GM23338 (cell line): Measurements from ENCODE around the gene SPCS1. TPM values are rescaled to one million over a fixed set of nuclear protein-coding genes. Genes with fewer than 3 reads are reported as not detected.

Experiments used
- ATAC-seq: fragments of 200-7000 bp; cut with Tn5 transposase; 3 replicates; pipeline ENCODE4 v1.9.1; 2020
- DNase-seq: peaks from one replicate; pipeline ENCODE4 v3.0.0-alpha.2; 2015; ENCODE audit warnings: low spot score
- H2AFZ ChIP-seq: fragments of 200-600 bp; sonication (generic); 2 replicates; pipeline ENCODE4 v1.8.0; 2016; ENCODE audit warnings: antibody characterized with exemption, mild to moderate bottlenecking, moderate library complexity
- H3F3A ChIP-seq: fragments of 200-600 bp; sonication (generic); replicated peaks from 2 replicates; pipeline ENCODE4 v1.8.0; 2017; ENCODE audit warnings: antibody characterized with exemption, mixed run types, low read depth
- H3K27ac ChIP-seq: fragments of 200-600 bp; sonication (generic); 2 replicates; pipeline ENCODE4 v1.6.1; 2016; ENCODE audit warnings: low read depth
- H3K27me3 ChIP-seq: fragments of 200-600 bp; sonication (generic); 2 replicates; pipeline ENCODE4 v1.8.0; 2016; ENCODE audit warnings: mild to moderate bottlenecking, mixed run types, moderate library complexity; ENCODE audit not compliant: insufficient read depth
- H3K36me3 ChIP-seq: fragments of 200-600 bp; sonication (generic); 2 replicates; pipeline ENCODE4 v1.8.0; 2016; ENCODE audit warnings: mild to moderate bottlenecking; ENCODE audit not compliant: insufficient read depth
- H3K4me1 ChIP-seq: fragments of 200-600 bp; sonication (generic); 2 replicates; pipeline ENCODE4 v1.8.0; 2016; ENCODE audit warnings: mild to moderate bottlenecking, moderate library complexity; ENCODE audit not compliant: insufficient read depth
- H3K4me2 ChIP-seq: fragments of 200-600 bp; sonication (generic); 2 replicates; pipeline ENCODE4 v1.7.1; 2017; ENCODE audit warnings: mixed run types
- H3K4me3 ChIP-seq: fragments of 200-600 bp; sonication (generic); 2 replicates; pipeline ENCODE4 v1.6.1; 2016; ENCODE audit warnings: mixed run types
- H3K79me2 ChIP-seq: fragments of 200-600 bp; sonication (generic); replicated peaks from 2 replicates; pipeline ENCODE4 v1.8.0; 2017; ENCODE audit warnings: mild to moderate bottlenecking; ENCODE audit not compliant: insufficient read depth
- H3K9me2 ChIP-seq: fragments of 200-600 bp; sonication (generic); 2 replicates; pipeline ENCODE4 v1.8.0; 2017; ENCODE audit not compliant: insufficient read depth
- H4K20me1 ChIP-seq: fragments of 200-600 bp; sonication (generic); replicated peaks from 2 replicates; pipeline ENCODE4 v1.8.0; 2017; ENCODE audit warnings: mild to moderate bottlenecking; ENCODE audit not compliant: insufficient read depth
- H3K27ac Mint-ChIP-seq: 2 replicates; pipeline ENCODE4 v1.8.0; 2020; ENCODE audit warnings: inconsistent platforms, mild to moderate bottlenecking, moderate library complexity, mixed read lengths
- H3K27me3 Mint-ChIP-seq: 3 replicates; pipeline ENCODE4 v1.8.0; 2022; ENCODE audit warnings: low read depth, mild to moderate bottlenecking, moderate library complexity, mixed read lengths, inconsistent platforms; ENCODE audit not compliant: insufficient read depth, poor library complexity
- H3K36me3 Mint-ChIP-seq: 3 replicates; pipeline ENCODE4 v1.8.0; 2021; ENCODE audit warnings: low read depth, mild to moderate bottlenecking, inconsistent platforms, moderate library complexity, mixed read lengths
- H3K4me1 Mint-ChIP-seq: 3 replicates; pipeline ENCODE4 v1.8.0; 2020; ENCODE audit warnings: mild to moderate bottlenecking, inconsistent platforms, mixed read lengths
- H3K4me3 Mint-ChIP-seq: 3 replicates; pipeline ENCODE4 v1.8.0; 2021; ENCODE audit warnings: moderate library complexity, mild to moderate bottlenecking, inconsistent platforms, mixed read lengths
- H3K9me3 Mint-ChIP-seq: 3 replicates; pipeline ENCODE4 v1.8.0; 2020; ENCODE audit warnings: moderate library complexity, mild to moderate bottlenecking, inconsistent platforms, mixed read lengths
- CREB1 ChIP-seq: fragments of 250-450 bp; sonication (Bioruptor Pico); IDR thresholded peaks from 2 replicates; pipeline ENCODE4 v1.5.0; 2020; ENCODE audit warnings: low read depth, mild to moderate bottlenecking, moderate library complexity
- CTCF ChIP-seq, 2 experiments: fragments of 200-600 bp in 1 of 2; sonication (generic) in 1 of 2; conservative IDR thresholded peaks; 2 replicates each; pipeline versions ENCODE4 v1.5.1 to v1.6.1; 2016 to 2017; ENCODE audit warnings: antibody characterized with exemption in 2 of 2, low read depth in 2 of 2, mild to moderate bottlenecking in 2 of 2, moderate library complexity in 1 of 2
- ETS1 ChIP-seq: IDR thresholded peaks from 2 replicates; pipeline ENCODE4 v1.6.1; 2016; ENCODE audit warnings: antibody characterized with exemption
- EZH2 ChIP-seq: fragments of 200-600 bp; sonication (generic); IDR thresholded peaks from one replicate; pipeline ENCODE4 v1.8.0; 2017; ENCODE audit warnings: antibody characterized with exemption, mild to moderate bottlenecking, low read depth; ENCODE audit not compliant: unreplicated experiment
- EZH2phosphoT487 ChIP-seq: fragments of 200-600 bp; sonication (generic); IDR thresholded peaks from one replicate; pipeline ENCODE4 v1.8.1; 2018; ENCODE audit warnings: antibody characterized with exemption; ENCODE audit not compliant: unreplicated experiment
- JUNB ChIP-seq: IDR thresholded peaks from one replicate; pipeline ENCODE4 v1.6.1; 2016; ENCODE audit warnings: antibody characterized with exemption; ENCODE audit not compliant: unreplicated experiment
- NANOG ChIP-seq: IDR thresholded peaks from 2 replicates; pipeline ENCODE4 v1.6.1; 2016; ENCODE audit warnings: antibody characterized with exemption, borderline replicate concordance
- POLR2AphosphoS5 ChIP-seq: IDR thresholded peaks from 2 replicates; pipeline ENCODE4 v1.6.1; 2016; ENCODE audit warnings: antibody characterized with exemption, low read depth
- REST ChIP-seq: IDR thresholded peaks from one replicate; pipeline ENCODE4 v1.6.1; 2018; ENCODE audit warnings: antibody characterized with exemption; ENCODE audit not compliant: unreplicated experiment
- STAT1 ChIP-seq: IDR thresholded peaks from one replicate; pipeline ENCODE4 v1.6.1; 2016; ENCODE audit warnings: antibody characterized with exemption; ENCODE audit not compliant: unreplicated experiment
- ZNF114 ChIP-seq: fragments of 250-450 bp; sonication (Bioruptor Pico); IDR thresholded peaks from 2 replicates; pipeline ENCODE4 v1.5.0; 2020; ENCODE audit warnings: mild to moderate bottlenecking, moderate library complexity
- ZNF331 ChIP-seq: fragments of 250-450 bp; sonication (Bioruptor Pico); IDR thresholded peaks from 2 replicates; pipeline ENCODE4 v1.5.0; 2020; ENCODE audit warnings: low read depth, mild to moderate bottlenecking, moderate library complexity
- ZNF462 ChIP-seq: fragments of 250-450 bp; sonication (Bioruptor Pico); IDR thresholded peaks from 2 replicates; pipeline ENCODE4 v1.5.0; 2020; ENCODE audit warnings: mild to moderate bottlenecking, moderate library complexity
- polyA plus RNA-seq: library from polyadenylated mRNA; unstranded; fragments of >200 nt; fragmentation: Nextera tagmentation; extraction: Ambion mirVana; gene quantifications from 2 replicates; pipeline ENCODE4 v1.2.1, GENCODE V29; 2016
- total RNA-seq: library from RNA; depleted of rRNA; stranded (reverse); fragments of >200 nt; shearing (Covaris generic); gene quantifications from 2 replicates; pipeline ENCODE4 v1.2.3, GENCODE V29; 2014

The SPCS1 gene
- total and polyA plus RNA-seq, 2 experiments from 2014 or later, result 165 to 288 TPM

GRCh38 chr3:52670621-52671521 is 35.0 kb upstream of the SPCS1 start:
- H3K27ac ChIP-seq, result 0 out of 2 replicates have a peak overlapping the region, but pooled peaks have one; percentile 29
- H3K36me3 ChIP-seq, result peaks cover 12% of the 10 kb centered on the region

More at GRCh38 chr3:52670621-52671521, 35.0 kb upstream of the SPCS1 start:
- H3K9me2 ChIP-seq, result no peaks in the 10 kb centered on the region
- ATAC-seq, result peak; percentile 39; the same call in 2 of the 3 replicates
- no peaks in the 10 kb centered on the region for H3K27me3 Mint-ChIP-seq
- TF ChIP-seq ZNF462 (CRISPR knock-in tag) (no peak), NANOG (no peak), CREB1 (no peak), ZNF114 (CRISPR knock-in tag) (no peak), STAT1 (no peak), CTCF (conservative IDR thresholded peaks at IDR 0.05; ENCODE audit: low read depth in 2 of 2) (no peak), POLR2AphosphoS5 (no peak), ZNF331 (CRISPR knock-in tag) (no peak), REST (no peak), ETS1 (no peak), JUNB (no peak), EZH2phosphoT487 (no peak), EZH2 (no peak)
- H3K4me3 ChIP-seq, result no peak overlapping the region
- H3K27ac Mint-ChIP-seq, result peak overlapping the region; percentile 72; the same call in 1 of the 2 replicates
- no peaks in the 10 kb centered on the region for H3K9me3 Mint-ChIP-seq
- H3K4me3 Mint-ChIP-seq, result no peak overlapping the region
- no peak for DNase-seq
- H4K20me1 ChIP-seq, result peaks cover 13% of the 10 kb centered on the region
- peaks cover 23% of the 10 kb centered on the region for H3K79me2 ChIP-seq
- no peak overlapping the region for H2AFZ ChIP-seq
- H3K4me1 Mint-ChIP-seq, result peaks cover 3% of the 10 kb centered on the region; the same call in 2 of the 3 replicates
- no peaks in the 10 kb centered on the region for H3K27me3 ChIP-seq
- H3F3A ChIP-seq, result 0 out of 2 replicates have a peak, but pooled peaks cover 5% of the 10 kb centered on the region
- H3K36me3 Mint-ChIP-seq, result peaks cover 33% of the 10 kb centered on the region
- peaks cover 13% of the 10 kb centered on the region; the same call in 1 of the 2 replicates for H3K4me1 ChIP-seq
- no peak overlapping the region for H3K4me2 ChIP-seq
